SU-DHL-6 (cell line): ENCODE measurements around the gene PEX7.
"Not testable (repeated sequence)": the region's sequence is repeated elsewhere in the genome, so short reads cannot be mapped to it uniquely, and the experiment has no call there.

Experiments
- H2AFZ ChIP-seq: fragments of 200-600 bp; sonication (generic); 2 replicates; pipeline ENCODE4 v1.6.1; 2014; ENCODE audit warnings: low read depth, mild to moderate bottlenecking, moderate library complexity, mixed read lengths, antibody characterized with exemption, low read length; ENCODE audit not compliant: severe bottlenecking
- H3F3A ChIP-seq: fragments of 200-600 bp; shearing (Covaris generic); 2 replicates; pipeline ENCODE4 v1.6.0; 2016; ENCODE audit warnings: antibody characterized with exemption, mild to moderate bottlenecking; ENCODE audit not compliant: insufficient read depth
- H3K27ac ChIP-seq: fragments of 200-600 bp; sonication (generic); 2 replicates; pipeline ENCODE4 v1.5.1; 2016; ENCODE audit warnings: low read depth, mild to moderate bottlenecking, low read length, moderate library complexity, mixed read lengths
- H3K27me3 ChIP-seq: fragments of 200-600 bp; sonication (generic), shearing (Covaris generic); 2 replicates; pipeline ENCODE4 v1.6.0; 2014; ENCODE audit warnings: mild to moderate bottlenecking, low read length
- H3K36me3 ChIP-seq: fragments of 200-600 bp; sonication (generic); 2 replicates; pipeline ENCODE4 v1.6.1; 2014; ENCODE audit warnings: mild to moderate bottlenecking, low read length, mixed read lengths
- H3K4me2 ChIP-seq: fragments of 300-600, 200-600 bp; shearing (Covaris generic), sonication (generic); 2 replicates; pipeline ENCODE4 v1.6.0; 2014; ENCODE audit warnings: low read length, low read depth, mild to moderate bottlenecking; ENCODE audit not compliant: poor library complexity, severe bottlenecking
- H3K4me3 ChIP-seq: fragments of 200-600 bp; sonication (generic); 2 replicates; pipeline ENCODE4 v1.5.1; 2014; ENCODE audit warnings: antibody characterized with exemption, low read length, mild to moderate bottlenecking, mixed read lengths; ENCODE audit not compliant: insufficient read depth, poor library complexity, severe bottlenecking
- H3K79me2 ChIP-seq: fragments of 200-600 bp; sonication (generic); 2 replicates; pipeline ENCODE4 v1.6.1; 2014; ENCODE audit warnings: mild to moderate bottlenecking, low read length, moderate library complexity; ENCODE audit not compliant: insufficient read depth
- H3K9ac ChIP-seq: fragments of 200-600 bp; sonication (generic); 2 replicates; pipeline ENCODE4 v1.7.0; 2014; ENCODE audit warnings: mild to moderate bottlenecking, low read length
- H3K9me2 ChIP-seq: fragments of 200-600 bp; sonication (generic); replicated peaks from 2 replicates; pipeline ENCODE4 v1.6.1; 2014; ENCODE audit warnings: low read length; ENCODE audit not compliant: insufficient read depth
- H3K9me3 ChIP-seq: fragments of 200-600 bp; sonication (generic); 2 replicates; pipeline ENCODE4 v1.6.1; 2014; ENCODE audit warnings: low read length, mixed read lengths; ENCODE audit not compliant: insufficient read depth
- H4K20me1 ChIP-seq: fragments of 200-600 bp; sonication (generic); 2 replicates; pipeline ENCODE4 v1.6.1; 2014; ENCODE audit warnings: low read depth, mild to moderate bottlenecking, antibody characterized with exemption, low read length, moderate library complexity, mixed read lengths
- EZH2phosphoT487 ChIP-seq: fragments of 200-600 bp; sonication (generic), shearing (Covaris generic); conservative IDR thresholded peaks from 2 replicates; pipeline ENCODE4 v1.6.1; 2018; ENCODE audit warnings: mild to moderate bottlenecking, antibody characterized with exemption, low read length, moderate library complexity, mixed read lengths
- TF ChIP-seq, protein P1 (sequence below): fragments of 200-600 bp; sonication (generic); IDR thresholded peaks from one replicate; pipeline ENCODE4 v1.5.1; 2017; ENCODE audit warnings: antibody characterized with exemption, mild to moderate bottlenecking, low read length, moderate library complexity; ENCODE audit not compliant: insufficient read depth, poor library complexity, severe bottlenecking

PEX7 gene

DNA sequence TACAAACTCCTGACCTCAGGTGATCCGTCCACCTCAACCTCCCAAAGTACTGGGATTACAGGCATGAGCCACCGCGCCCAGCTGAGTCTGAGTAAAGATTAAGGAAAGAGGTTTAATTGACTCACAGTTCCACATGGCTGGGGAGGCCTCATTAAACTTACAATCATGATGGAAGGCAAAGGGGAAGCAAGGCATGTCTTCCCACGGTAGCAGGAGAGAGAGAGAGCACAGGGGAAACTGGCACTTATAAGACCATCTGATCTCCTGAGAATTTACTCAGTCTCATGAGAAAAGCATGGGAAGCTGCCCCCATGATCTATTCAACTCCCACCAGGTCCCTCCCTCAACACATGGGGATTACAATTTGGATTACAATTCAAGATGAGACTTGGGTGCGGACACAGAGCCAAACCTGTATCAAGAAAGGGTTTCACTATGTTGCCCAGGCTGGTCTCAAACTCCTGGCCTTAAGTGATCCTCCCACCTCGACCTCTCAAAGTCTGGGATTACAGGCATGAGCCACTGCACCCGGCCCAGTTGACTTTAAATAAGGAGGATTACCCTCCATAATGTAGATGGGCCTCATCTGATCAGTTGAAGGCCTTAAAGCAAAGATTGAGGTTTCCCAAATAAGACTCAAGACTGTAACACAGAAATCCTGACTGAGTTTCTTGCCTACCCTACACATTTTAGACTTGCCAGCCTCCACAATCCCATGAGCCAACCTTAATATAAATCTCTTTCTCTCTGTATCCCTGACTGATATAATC lies 13.1 kb upstream of the PEX7 start:
- Histone ChIP-seq H3K27me3 (no peaks in the 10 kb centered on the region), H4K20me1 (no peaks in the 10 kb centered on the region), H3K9ac (no peak overlapping the region), H2AFZ (no peak overlapping the region), H3K9me2 (no peaks in the 10 kb centered on the region), H3K4me3 (no peak overlapping the region), H3F3A (no peaks in the 10 kb centered on the region), H3K9me3 (no peaks in the 10 kb centered on the region), H3K36me3 (no peaks in the 10 kb centered on the region), H3K79me2 (no peaks in the 10 kb centered on the region), H3K4me2 (no peak overlapping the region), H3K27ac (no peak overlapping the region)
- no peak for TF ChIP-seq EZH2phosphoT487
- TF ChIP-seq, protein P1, sequence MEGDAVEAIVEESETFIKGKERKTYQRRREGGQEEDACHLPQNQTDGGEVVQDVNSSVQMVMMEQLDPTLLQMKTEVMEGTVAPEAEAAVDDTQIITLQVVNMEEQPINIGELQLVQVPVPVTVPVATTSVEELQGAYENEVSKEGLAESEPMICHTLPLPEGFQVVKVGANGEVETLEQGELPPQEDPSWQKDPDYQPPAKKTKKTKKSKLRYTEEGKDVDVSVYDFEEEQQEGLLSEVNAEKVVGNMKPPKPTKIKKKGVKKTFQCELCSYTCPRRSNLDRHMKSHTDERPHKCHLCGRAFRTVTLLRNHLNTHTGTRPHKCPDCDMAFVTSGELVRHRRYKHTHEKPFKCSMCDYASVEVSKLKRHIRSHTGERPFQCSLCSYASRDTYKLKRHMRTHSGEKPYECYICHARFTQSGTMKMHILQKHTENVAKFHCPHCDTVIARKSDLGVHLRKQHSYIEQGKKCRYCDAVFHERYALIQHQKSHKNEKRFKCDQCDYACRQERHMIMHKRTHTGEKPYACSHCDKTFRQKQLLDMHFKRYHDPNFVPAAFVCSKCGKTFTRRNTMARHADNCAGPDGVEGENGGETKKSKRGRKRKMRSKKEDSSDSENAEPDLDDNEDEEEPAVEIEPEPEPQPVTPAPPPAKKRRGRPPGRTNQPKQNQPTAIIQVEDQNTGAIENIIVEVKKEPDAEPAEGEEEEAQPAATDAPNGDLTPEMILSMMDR: no peak

DNA sequence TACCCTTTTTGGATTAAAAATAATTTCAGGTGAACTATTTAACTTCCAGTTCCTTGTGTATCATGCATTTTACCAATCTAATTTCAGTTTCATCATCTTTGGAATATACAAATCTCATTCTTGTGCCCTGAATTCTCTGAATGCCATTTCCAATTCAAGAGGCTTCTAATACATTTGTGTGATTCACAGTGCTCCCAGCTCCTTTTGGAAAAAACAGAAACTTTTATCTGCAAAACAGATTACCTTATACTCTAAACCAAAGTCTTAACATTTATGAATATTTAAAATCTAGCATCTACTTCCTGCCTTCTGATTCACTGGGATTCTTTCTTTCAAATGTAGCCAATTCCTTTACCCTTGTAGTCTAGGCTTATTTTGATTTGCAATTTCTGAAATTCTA lies 11.1 kb upstream of the PEX7 start:
- no peaks in the 10 kb centered on the region for H3K79me2 ChIP-seq
- no peaks in the 10 kb centered on the region for H3K9me2 ChIP-seq
- H3F3A ChIP-seq: no peaks in the 10 kb centered on the region
- no peaks in the 10 kb centered on the region for H3K9me3 ChIP-seq
- no peaks in the 10 kb centered on the region for H3K36me3 ChIP-seq
- no peak overlapping the region for H3K9ac ChIP-seq
- no peak overlapping the region for H3K27ac ChIP-seq
- TF ChIP-seq EZH2phosphoT487: no peak
- TF ChIP-seq, protein P1: no peak
- no peak overlapping the region for H2AFZ ChIP-seq
- H3K27me3 ChIP-seq: no peaks in the 10 kb centered on the region
- H3K4me3 ChIP-seq: no peak overlapping the region
- H3K4me2 ChIP-seq: no peak overlapping the region
- H4K20me1 ChIP-seq: no peaks in the 10 kb centered on the region

DNA sequence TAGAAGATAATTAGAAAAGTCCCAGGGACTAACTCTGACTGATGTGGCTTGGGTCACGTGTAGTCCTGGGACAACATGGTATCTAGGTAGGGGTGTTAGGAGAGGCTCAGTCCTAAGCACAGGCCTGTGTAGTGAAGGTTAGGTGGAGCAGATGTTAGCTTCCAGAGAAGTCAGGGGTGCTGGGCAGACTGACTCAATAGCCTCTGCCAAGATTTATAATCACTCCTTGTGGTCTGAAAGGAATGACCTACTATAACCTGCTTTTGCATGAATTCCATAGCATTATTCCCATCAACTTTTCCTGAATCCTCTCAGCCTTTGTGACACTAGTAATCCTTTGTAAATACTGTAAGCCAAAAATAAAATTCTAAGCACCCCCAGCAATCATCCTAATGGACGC lies 10.2 kb upstream of the PEX7 start:
- TF ChIP-seq EZH2phosphoT487: no peak
- TF ChIP-seq, protein P1: no peak
- H3K9ac ChIP-seq: no peak overlapping the region
- H3F3A ChIP-seq: no peaks in the 10 kb centered on the region
- H2AFZ ChIP-seq: no peak overlapping the region
- no peaks in the 10 kb centered on the region for H4K20me1 ChIP-seq
- H3K79me2 ChIP-seq: no peaks in the 10 kb centered on the region
- no peaks in the 10 kb centered on the region for H3K9me3 ChIP-seq
- no peaks in the 10 kb centered on the region for H3K36me3 ChIP-seq
- H3K4me2 ChIP-seq: no peak overlapping the region
- H3K27me3 ChIP-seq: no peaks in the 10 kb centered on the region
- no peak overlapping the region for H3K27ac ChIP-seq
- no peaks in the 10 kb centered on the region for H3K9me2 ChIP-seq
- H3K4me3 ChIP-seq: no peak overlapping the region

DNA sequence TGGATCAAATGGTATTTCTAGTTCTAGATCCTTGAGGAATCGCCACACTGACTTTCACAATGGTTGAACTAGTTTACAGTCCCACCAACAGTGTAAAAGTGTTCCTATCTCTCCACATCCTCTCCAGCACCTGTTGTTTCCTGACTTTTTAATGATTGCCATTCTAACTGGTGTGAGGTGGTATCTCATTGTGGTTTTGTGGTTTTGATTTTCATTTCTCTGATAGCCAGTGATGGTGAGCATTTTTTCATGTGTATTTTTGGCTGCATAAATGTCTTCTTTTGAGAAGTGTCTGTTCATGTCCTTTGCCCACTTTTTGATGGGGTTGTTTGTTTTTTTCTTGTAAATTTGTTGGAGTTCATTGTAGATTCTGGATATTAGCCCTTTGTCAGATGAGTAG lies 6.8 kb upstream of the PEX7 start:
- not testable (repeated sequence) for H2AFZ ChIP-seq, H3K4me3 ChIP-seq, H3K4me2 ChIP-seq

More for the DNA sequence above, 6.8 kb upstream of the PEX7 start:
- H3K9ac ChIP-seq, H3F3A ChIP-seq, H3K27me3 ChIP-seq, H3K36me3 ChIP-seq, H3K79me2 ChIP-seq, H3K27ac ChIP-seq, H4K20me1 ChIP-seq, H3K9me3 ChIP-seq, H3K9me2 ChIP-seq: not testable (repeated sequence)
